Muscle of leg (tissue), 11 donors: ENCODE results near the gene FARP1. TPM values are rescaled to one million over a fixed set of nuclear protein-coding genes. Genes with fewer than 3 reads are reported as not detected.

ENCODE experiments used
- DNase-seq: peaks from one replicate; pipeline ENCODE4 v3.0.0; 2013
- H3K27ac ChIP-seq: one replicate; pipeline ENCODE4 v1.5.1; 2013; ENCODE audit warnings: mild to moderate bottlenecking, low read length, control low read depth
- H3K27me3 ChIP-seq: one replicate; pipeline ENCODE4 v1.6.1; 2013; ENCODE audit warnings: low read length; ENCODE audit not compliant: control insufficient read depth, insufficient read depth
- H3K36me3 ChIP-seq: one replicate; pipeline ENCODE4 v1.6.1; 2013; ENCODE audit warnings: low read length; ENCODE audit not compliant: control insufficient read depth, insufficient read depth
- H3K4me1 ChIP-seq: one replicate; pipeline ENCODE4 v1.6.1; 2013; ENCODE audit warnings: low read length; ENCODE audit not compliant: control insufficient read depth, insufficient read depth
- H3K4me3 ChIP-seq: one replicate; pipeline ENCODE4 v1.5.1; 2013; ENCODE audit warnings: low read length, control low read depth
- H3K9me3 ChIP-seq: replicated peaks from 2 replicates; pipeline ENCODE4 v1.6.1; 2013; ENCODE audit warnings: low read depth, low read length; ENCODE audit not compliant: control insufficient read depth
- WGBS: methylation state at CpG from one replicate; pipeline ENCODE4 v1.1.5; 2013; ENCODE audit warnings: missing lambda C conversion rate; ENCODE audit not compliant: insufficient coverage; 5-methylcytosine and 5-hydroxymethylcytosine counted together
- polyA plus RNA-seq, 8 donors: library from polyadenylated mRNA; unstranded; fragments of 120-200 nt; gene quantifications; one replicate each; pipeline versions ENCODE4 v1.2.1 to v1.2.3, GENCODE V29; 2013; ENCODE audit warnings: inconsistent platforms in 1 of 8, low replicate concordance in 1 of 8; ENCODE audit not compliant: insufficient read length in 8 of 8, insufficient read depth in 1 of 8
- total RNA-seq: library from RNA; stranded (reverse); fragments of 120-200 nt; gene quantifications from one replicate; pipeline ENCODE4 v1.2.4, GENCODE V29; 2013

Gene FARP1
- total and polyA plus RNA-seq, 9 donors = 37.8 to 90.7 (median 74.3) TPM

DNA sequence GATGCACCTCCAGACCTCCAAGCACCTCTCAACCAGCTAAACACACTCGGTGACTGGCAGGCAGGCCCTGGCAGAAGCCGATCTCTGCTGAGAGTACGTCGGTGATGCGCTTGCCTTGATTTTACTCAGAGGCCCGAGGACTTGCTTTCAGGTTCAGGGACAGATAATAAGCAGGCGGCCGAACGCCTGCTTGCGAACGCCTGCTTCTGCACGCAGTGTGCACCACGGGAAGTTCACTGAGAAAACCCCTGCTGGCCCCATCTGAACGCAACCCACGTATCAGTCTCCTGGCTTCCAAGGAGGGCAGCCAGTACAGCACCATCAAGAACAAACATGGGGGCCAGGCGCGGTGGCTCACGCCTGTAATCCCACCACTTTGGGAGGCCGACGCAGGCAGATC, 326.0 kb downstream of the FARP1 start:
- Histone ChIP-seq H3K4me3 (no peak overlapping the region), H3K36me3 (peaks cover 40% of the 10 kb centered on the region), H3K9me3 (no peaks in the 10 kb centered on the region), H3K4me1 (peaks cover 16% of the 10 kb centered on the region), H3K27me3 (no peaks in the 10 kb centered on the region), H3K27ac (no peak overlapping the region)
- no peak for DNase-seq
- 86% methylated on average over 9 of the region's 20 CpGs for WGBS

DNA sequence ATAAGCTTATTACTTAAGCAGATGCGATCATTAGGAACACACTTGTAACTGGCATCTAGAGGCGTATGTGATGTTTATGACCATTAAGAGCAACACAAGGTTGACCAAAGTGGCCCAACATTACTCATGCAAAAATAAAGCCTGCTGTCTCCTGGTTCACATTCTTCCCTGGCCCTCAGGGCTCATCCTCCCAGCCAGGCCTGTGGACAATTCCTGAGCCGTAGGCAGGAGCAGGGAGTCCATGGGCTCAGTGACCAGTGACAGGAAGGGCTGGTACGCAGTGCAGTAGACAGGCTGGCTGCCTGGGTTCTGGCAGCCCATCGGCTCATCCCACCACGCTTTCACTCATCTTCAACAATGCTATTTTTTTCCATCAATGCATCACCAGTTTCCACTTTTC, 328.0 kb downstream of the FARP1 start:
- DNase-seq = no peak
- Histone ChIP-seq H3K36me3 (peaks cover 40% of the 10 kb centered on the region), H3K4me1 (peaks cover 21% of the 10 kb centered on the region), H3K27ac (no peak overlapping the region), H3K4me3 (no peak overlapping the region), H3K27me3 (no peaks in the 10 kb centered on the region), H3K9me3 (no peaks in the 10 kb centered on the region)
- WGBS = 85% methylated on average over 4 of the region's 6 CpGs

DNA sequence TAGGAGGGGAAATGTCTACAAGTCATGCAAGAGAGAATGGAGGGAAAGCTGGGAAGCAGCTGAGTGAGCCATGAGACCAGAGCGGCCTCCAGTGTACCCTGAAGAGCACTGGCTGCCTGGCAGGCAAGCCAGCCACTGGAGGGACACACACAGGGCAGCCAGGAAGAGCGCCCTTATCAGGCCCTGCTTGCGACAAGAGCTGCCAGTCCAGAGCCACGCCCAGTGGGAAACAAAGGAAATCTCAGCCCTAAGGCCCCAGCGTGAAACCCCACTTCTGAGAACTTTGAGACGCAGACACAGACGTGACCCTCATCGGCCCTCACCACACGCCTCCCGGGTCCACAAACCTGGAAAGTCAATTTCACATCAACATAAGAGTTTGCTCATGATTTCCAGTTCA, 329.0 kb downstream of the FARP1 start:
- no peak overlapping the region for H3K27ac ChIP-seq
- no peaks in the 10 kb centered on the region for H3K27me3 ChIP-seq
- H3K4me1 ChIP-seq = peaks cover 30% of the 10 kb centered on the region
- no peak overlapping the region for H3K4me3 ChIP-seq
- 82% methylated on average over 10 of the region's 10 CpGs for WGBS
- H3K9me3 ChIP-seq = no peaks in the 10 kb centered on the region
- H3K36me3 ChIP-seq = peaks cover 37% of the 10 kb centered on the region
- DNase-seq = no peak

DNA sequence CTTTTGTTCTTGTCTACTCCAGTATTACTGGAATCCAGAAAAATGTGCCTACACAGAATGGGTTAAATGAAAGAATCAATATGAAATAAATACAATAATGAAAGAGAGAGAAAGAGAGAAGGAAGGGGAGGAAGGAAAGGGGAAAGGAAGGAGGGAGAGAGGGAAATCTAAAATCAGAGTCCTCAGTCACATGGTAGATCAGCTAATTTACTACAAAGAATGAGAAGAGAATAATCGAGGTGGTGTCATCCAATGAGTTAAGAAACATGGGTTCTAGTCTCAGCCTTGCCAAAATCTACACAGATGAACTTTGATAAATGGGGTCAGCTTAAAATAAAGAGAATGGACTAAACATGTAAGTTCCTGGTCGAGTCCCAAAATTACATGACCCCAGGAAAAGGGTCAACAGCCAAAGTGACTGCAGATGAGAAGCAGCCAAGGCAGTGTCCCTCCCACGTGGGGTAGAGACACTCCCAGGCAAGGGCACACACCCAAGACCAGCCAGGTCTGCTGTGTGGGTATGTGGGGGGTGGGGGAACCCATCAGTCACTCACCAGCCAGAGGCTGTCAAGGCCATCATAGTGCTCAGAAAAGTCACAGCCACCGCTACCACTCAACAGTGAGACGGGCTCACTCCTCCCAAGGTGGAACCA, 330.4 kb downstream of the FARP1 start:
- Histone ChIP-seq H3K9me3 (no peaks in the 10 kb centered on the region), H3K27me3 (no peaks in the 10 kb centered on the region), H3K27ac (no peak overlapping the region), H3K4me1 (peaks cover 34% of the 10 kb centered on the region), H3K36me3 (peaks cover 37% of the 10 kb centered on the region), H3K4me3 (no peak overlapping the region)
- WGBS = 77% methylated on average over 5 of the region's 5 CpGs
- DNase-seq = no peak

DNA sequence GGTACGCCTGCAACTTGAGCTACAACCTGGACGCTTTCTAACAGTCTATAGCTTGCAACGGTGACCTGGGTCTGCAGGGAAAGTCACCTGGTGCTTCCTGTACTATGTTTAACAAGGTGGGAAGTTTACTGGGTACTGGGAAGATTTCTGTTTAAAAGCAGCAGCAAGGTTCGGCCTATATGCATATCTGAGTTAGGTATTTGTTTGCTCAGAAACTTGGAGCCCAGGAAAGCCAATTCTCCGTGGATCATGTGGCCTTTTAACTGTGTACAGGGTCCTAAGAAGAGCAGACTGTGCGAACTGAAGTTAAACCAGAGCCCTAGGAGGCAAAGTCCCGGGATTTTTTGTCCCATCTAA, 330.9 kb downstream of the FARP1 start:
- no peak for DNase-seq
- Histone ChIP-seq H3K27ac (no peak overlapping the region), H3K27me3 (no peaks in the 10 kb centered on the region), H3K36me3 (peaks cover 37% of the 10 kb centered on the region), H3K4me3 (no peak overlapping the region), H3K4me1 (peaks cover 33% of the 10 kb centered on the region), H3K9me3 (no peaks in the 10 kb centered on the region)
- 85% methylated on average over 5 of the region's 7 CpGs for WGBS

DNA sequence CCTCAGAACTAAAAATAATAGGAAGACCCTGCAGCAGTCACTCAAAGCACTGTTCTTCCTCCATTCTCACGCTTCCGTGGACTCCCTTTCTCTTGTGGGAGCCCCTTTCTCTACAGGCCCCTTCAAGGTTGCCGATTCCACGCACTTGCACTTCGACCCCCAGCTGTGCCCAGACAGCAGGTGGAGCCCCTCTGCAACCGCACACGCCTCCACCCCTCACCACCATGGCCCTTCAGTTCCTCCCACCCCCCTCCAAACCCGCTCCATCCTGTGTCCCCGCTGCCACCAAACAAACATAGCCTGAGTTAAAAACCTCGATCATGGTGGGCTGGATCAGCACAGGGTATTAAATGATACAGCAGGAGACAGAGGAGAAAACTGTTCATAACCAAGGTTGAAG, 331.4 kb downstream of the FARP1 start:
- Histone ChIP-seq H3K36me3 (peaks cover 35% of the 10 kb centered on the region), H3K27ac (no peak overlapping the region)

DNA sequence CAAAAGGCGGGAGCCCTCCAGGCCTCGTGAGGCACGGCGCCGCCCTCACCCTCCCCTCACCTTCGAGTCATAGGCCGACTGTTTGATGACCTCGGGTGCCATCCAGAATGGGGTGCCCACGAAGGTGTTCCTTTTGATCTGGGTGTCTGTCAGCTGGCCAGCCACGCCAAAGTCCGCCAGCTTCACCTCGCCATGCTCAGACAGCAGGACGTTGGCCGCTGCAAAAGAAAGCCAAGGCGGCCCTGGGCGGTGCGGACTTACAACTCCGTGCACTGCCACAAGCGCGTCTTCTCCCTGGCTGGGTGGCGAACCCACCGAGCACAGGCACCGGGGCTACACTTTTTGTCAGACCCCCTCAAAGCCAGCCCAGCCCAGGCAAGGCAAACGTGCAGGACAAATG, 331.9 kb downstream of the FARP1 start:
- H3K4me3 ChIP-seq = no peak overlapping the region
- 89% methylated on average over 24 of the region's 24 CpGs for WGBS
- H3K27me3 ChIP-seq = no peaks in the 10 kb centered on the region
- no peak for DNase-seq
- H3K27ac ChIP-seq = no peak overlapping the region
- peaks cover 32% of the 10 kb centered on the region for H3K36me3 ChIP-seq
- peaks cover 32% of the 10 kb centered on the region for H3K4me1 ChIP-seq
- no peaks in the 10 kb centered on the region for H3K9me3 ChIP-seq

More for the DNA sequence above, 331.4 kb downstream of the FARP1 start:
- H3K4me1 ChIP-seq = peaks cover 31% of the 10 kb centered on the region
- 86% methylated on average over 8 of the region's 10 CpGs for WGBS
- no peaks in the 10 kb centered on the region for H3K9me3 ChIP-seq
- H3K27me3 ChIP-seq = no peaks in the 10 kb centered on the region
- DNase-seq = no peak
- H3K4me3 ChIP-seq = no peak overlapping the region

DNA sequence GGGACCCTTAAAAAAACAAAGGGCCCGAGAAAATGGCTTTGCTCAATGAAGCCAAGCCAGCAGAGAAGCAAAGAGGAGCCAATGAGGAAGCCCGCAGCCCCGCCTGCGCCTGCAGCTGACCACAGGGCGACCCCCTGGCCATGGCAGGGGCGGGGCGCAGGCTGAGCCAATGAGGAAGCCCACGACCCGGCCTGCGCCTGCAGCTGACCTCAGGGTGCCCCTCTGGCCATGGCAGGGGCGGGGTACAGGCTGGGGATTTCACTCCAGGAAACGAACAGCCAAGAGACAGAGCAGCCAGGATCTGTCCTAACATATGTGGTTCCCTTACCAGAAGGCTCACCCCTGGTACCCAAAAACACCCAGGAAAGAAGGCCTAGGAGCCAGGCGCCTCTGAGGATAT, 332.6 kb downstream of the FARP1 start:
- Histone ChIP-seq H3K4me3 (no peak overlapping the region), H3K27me3 (no peaks in the 10 kb centered on the region), H3K9me3 (no peaks in the 10 kb centered on the region), H3K4me1 (peaks cover 33% of the 10 kb centered on the region), H3K36me3 (peaks cover 32% of the 10 kb centered on the region), H3K27ac (no peak overlapping the region)
- WGBS = 59% methylated on average over 11 of the region's 13 CpGs
- DNase-seq = no peak

DNA sequence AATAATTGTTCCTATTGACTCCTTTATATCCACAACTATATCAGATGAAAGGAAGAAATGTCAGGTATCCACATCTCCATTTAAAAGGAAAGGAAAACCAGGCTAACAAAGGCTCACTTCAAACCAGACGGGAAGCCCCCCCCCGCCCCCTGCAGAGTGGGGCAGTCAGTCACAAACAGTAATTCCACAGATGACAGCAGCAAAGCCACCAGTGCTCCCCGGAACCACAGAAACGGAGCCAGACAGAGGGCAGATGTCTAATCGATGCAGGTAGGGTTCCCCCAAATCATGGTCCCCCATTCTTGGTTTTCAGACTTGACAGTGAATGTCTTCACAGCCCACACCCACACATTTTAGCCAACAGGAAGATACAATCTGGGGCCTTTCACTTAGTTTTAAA, 333.2 kb downstream of the FARP1 start:
- H3K27me3 ChIP-seq = no peaks in the 10 kb centered on the region
- no CpG with 5 or more reads among the region's 5 CpGs for WGBS
- H3K9me3 ChIP-seq = no peaks in the 10 kb centered on the region
- no peak overlapping the region for H3K27ac ChIP-seq
- H3K4me1 ChIP-seq = peaks cover 39% of the 10 kb centered on the region
- H3K4me3 ChIP-seq = no peak overlapping the region
- H3K36me3 ChIP-seq = peaks cover 30% of the 10 kb centered on the region
- DNase-seq = no peak

DNA sequence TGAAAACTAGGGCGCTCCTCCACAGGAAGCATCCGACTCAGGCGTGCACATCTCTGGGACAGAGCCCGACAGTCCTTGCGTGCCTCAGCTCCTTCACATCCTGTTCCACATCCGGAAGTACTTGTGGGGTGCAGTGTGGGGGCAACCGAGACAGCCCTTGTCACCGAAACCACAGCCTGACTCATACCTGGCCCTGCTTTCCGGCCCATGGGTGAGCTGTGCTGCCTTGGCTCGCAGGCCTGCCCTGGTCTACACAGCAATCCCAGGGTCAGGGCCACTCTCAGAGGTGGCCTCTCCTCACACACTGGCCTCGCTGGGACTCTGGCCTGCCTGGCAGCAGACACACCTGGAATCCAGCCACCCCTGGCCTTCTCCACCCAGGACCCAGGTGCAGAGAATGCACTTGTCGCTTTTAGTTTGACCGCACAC, 333.7 kb downstream of the FARP1 start:
- peaks cover 44% of the 10 kb centered on the region for H3K4me1 ChIP-seq
- peak; percentile 50 for DNase-seq

More for the DNA sequence above, 333.7 kb downstream of the FARP1 start:
- H3K27ac ChIP-seq = no peak overlapping the region
- no peaks in the 10 kb centered on the region for H3K27me3 ChIP-seq
- no peak overlapping the region for H3K4me3 ChIP-seq
- H3K9me3 ChIP-seq = no peaks in the 10 kb centered on the region
- WGBS = 46% methylated on average over 9 of the region's 13 CpGs
- H3K36me3 ChIP-seq = peaks cover 25% of the 10 kb centered on the region
